Skin epidermis (tissue), 12 donors: Measurements from ENCODE around the gene LRRC8E.

Source experiments
- H3K27ac ChIP-seq, 21 experiments: fragments of 200-600 bp; sonication (generic) in 11 of 21; one replicate each; pipeline ENCODE4 v1.5.0; 2020; ENCODE audit warnings: mild to moderate bottlenecking in 3 of 21, inconsistent platforms in 2 of 21, moderate library complexity in 2 of 21
- H3K4me3 ChIP-seq, 7 experiments: fragments of 200-600 bp; sonication (generic) in 2 of 7; one replicate each; pipeline ENCODE4 v1.5.0; 2020; ENCODE audit warnings: inconsistent platforms in 2 of 7, mild to moderate bottlenecking in 2 of 7, moderate library complexity in 1 of 7

Gene LRRC8E

DNA sequence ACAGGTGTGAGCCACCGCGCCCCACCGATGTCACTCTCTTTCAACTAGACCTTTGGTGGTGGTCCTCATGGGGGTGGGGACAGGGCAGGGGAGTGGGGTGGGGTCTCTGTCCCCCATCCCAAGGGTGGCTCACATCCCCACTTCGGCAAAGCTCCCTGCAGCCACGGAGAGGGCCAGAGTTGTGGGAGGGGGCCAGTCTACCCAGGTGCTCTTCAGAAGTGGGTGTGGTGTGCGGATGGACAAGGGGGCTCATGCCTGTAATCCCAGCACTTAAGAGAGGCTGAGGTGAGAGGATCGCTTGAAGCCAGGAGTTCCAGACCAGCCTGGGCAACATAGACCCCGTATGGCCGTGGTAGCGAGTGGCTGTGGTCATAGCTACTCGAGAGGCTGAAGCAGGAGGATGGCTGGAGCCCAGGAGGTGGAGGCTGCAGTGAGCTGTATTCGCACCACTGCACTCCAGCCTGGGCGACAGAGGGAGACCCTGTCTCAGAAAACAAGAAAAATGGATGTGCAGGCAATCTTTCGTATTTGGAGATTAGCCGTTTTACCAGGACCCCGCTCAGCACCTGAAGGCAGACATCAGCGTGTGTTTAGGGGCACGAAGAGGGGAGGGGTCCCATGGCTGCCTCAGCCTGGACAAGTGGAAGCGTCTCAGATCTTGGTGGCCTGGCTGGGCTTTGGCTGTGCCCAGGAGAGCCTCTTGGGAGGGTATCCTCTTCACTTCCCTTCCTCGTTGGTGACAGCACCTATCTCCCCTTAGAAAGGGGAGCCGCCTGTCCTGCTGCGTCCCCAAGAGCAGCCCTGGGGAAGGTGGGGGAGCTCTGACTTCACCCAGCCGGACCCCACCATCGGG is 27.2 kb downstream of the LRRC8E start:
- Histone ChIP-seq H3K27ac (no peak overlapping the region), H3K4me3 (peak overlapping the region in 1 of 7 experiments; percentile 35)

DNA sequence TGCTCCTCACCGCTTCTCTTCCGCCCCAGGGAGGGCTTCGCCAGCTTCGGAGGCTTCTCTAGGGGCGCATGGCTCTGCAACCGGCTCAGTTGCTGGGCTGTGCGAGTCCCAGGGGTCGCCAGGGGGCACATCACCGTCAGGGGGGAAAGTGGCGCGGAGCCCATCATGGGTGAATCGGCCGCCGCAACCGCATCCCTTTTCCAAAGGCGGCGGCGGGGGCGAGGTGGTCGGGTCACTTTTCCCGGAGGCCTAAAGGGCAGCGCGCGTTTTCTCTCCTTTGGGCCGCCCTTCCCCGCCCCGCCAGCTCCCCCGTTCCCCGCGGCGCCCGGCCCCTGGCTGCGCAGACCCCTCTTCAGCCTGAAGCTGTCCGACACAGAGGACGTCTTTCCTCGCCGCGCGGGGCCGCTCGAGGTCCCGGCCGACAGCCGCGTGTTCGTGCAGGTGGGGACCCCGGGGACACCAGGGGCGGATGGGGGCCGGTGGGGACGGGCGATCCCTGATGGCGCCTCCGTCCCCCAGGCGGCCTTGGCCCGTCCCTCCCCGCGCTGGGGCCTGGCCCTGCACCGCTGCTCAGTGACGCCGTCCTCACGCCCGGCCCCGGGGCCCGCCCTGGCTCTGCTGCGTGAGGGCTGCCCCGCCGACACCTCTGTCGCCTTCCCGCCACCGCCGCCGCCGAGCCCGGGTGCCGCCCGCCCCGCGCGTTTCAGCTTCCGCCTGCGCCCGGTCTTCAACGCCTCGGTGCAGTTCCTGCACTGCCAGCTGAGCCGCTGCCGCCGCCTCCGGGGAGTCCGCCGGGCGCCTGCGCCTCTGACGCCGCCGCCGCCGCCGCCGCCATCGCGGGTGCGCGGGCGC is 28.0 kb downstream of the LRRC8E start:
- peak overlapping the region; percentile 24 to 41 (median 29) for H3K4me3 ChIP-seq
- peak overlapping the region in 2 of 21 experiments; percentile 21 to 42 for H3K27ac ChIP-seq

DNA sequence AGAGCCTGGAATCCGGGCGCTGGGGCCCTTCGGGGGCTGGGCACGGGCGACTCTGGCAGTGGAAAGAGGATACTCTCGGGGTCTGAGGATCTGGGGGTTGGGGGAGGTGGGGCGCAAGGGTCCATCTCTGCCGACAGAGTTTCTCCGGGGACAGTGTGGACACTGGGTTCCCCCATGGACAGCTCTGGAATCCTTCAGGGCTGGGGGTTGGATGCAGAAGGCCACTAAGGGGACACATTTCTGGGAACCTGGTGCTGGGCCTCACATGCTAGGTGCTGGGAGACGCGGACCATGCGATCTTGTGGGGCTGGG is 28.6 kb downstream of the LRRC8E start:
- Histone ChIP-seq H3K27ac (peak overlapping the region in 3 of 21 experiments; percentile 9 to 42 (median 21)), H3K4me3 (peak overlapping the region; percentile 24 to 41 (median 29))

DNA sequence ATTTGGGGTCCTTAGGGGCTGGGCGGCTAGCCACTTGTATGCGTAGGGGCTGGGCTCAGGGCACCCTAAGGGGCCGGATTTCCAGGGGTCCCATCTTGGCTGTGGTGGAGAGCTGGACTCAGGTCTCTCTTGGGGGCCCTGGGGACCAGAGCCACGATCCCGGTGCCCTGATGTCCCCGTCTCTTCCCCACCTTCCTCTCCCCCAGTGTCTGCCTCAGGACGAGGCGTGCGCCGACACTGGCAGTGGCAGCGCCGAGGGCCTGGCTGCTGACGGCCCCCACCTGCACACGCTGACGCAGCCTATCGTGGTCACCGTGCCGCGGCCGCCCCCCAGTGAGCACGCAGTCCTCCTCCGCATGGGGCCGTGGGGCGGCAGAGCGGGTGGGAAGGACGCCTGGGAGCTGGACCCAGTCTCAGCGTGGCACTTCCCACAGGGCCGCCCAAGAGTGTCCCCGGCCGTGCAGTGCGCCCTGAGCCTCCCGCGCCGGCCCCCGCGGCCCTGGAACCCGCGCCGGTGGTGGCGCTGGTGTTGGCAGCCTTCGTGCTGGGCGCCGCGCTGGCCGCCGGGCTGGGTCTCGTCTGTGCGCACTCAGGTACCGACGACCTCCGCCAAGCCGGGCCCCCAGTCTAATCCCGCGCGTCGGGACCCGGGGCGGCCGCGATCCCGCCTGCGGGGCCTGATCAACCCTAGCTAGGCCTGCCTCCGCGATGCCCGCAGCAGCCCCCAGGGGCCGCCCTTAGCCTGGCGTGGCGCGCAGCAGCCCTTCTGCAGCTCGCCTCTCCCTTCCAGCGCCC is 29.2 kb downstream of the LRRC8E start:
- peak overlapping the region in 4 of 21 experiments; percentile 9 to 35 (median 21) for H3K27ac ChIP-seq

DNA sequence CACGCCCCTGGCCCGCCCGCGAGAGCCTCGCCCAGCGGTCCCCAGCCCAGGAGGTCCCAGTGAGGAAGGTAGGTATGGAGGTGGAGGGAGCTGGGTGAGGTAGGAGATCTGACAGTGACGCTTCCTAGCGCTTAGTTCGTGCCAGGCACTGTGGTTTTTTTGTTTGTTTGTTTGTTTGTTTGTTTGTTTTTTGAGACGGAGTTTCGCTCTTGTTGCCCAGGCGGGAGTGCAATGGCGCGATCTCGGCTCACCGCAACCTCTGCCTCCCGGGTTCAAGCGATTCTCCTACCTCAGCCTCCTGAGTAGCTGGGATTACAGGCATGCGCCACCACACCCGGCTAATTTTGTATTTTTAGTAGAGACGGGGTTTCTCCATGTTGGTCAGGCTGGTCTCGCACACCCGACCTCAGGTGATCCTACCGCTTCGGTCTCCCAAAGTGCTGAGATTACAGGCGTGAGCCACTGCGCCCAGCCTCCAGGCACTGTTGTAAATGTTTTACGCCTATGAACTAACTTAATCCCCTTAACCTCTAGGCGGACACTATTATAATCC is 29.8 kb downstream of the LRRC8E start:
- Histone ChIP-seq H3K27ac (peak overlapping the region in 2 of 21 experiments; percentile 21 to 35), H3K4me3 (peak overlapping the region in 5 of 7 experiments; percentile 4 to 41 (median 33))

More for the DNA sequence above, 29.2 kb downstream of the LRRC8E start:
- H3K4me3 ChIP-seq, result peak overlapping the region; percentile 4 to 41 (median 24)

DNA sequence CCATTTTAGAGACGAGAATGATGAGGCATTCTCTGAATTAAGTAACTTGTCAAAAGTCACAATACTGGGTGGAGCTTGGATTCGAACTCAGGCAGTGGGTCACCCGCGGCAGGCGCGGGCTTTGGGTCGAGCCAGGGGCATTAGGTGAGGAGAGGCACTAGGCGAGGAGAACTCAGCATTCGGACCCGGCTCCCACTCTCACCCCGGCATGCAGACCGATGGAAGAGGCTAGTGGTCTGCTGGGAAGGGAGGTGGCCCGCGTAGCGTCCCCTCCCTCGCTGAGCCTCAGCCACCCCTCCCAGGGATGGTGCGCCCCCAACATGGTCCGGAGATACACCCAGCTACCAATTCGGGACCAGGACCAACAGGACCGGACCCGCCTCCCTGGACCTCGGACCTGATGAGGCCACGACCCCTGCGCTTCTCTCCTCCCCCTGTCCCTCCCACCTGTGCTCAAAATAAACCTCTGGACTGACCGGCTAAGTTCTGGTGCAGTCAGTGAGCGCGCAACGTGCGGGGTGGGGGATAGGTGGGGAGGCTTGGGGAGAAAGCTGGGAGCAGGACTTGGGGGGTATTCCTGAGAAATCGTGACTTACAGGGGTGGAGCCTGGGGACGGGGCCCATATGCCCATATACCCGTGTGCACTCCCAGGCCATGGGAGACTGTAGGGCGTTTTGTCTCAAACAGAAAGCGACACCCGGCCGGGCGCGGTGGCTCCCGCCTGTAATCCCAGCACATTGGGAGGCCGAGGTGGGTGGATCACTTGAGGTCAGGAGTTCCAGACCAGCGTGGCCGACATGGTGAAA is 30.5 kb downstream of the LRRC8E start:
- H3K4me3 ChIP-seq, result peak overlapping the region in 1 of 7 experiments; percentile 54
- H3K27ac ChIP-seq, result no peak overlapping the region

DNA sequence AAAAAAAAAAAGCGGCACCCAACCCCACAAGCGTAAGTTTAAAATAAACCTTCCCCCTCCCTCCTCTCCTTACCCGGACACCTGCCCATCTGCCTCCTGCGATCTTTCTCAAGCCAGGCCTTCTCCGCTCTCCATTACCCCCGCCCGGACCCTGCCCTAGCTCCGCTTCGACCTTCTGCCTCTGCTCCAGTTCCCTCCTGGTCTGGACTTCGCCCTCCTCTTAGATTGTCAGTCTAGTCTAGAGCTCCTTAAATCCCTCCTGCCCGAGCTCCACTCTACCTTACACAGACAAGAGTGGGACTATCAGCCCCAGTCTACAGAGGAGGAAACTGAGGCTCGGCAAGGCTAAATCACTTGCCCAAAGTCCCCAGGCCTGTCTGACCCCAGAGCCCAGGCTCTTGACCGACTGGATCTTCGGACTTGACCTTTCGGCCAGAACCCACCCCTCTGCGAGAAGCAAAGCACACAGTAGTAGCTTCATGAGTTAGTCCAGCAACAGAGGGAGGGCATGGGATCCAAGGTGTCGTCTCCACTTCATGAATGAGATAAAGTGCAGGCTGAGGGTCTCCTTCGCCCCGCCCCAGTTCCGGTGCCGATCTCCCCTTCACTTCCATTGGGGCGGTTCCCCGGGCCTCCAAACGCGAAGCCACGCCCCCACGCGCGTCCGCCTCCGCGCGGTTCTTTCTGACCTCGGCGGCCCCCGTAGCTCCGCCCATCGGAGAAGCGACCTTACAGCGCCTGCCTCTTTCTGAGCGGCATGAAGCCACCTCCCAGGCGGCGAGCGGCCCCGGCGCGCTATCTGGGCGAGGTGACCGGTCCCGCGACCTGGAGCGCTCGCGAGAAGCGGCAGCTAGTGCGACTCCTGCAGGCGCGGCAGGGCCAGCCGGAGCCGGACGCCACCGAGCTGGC is 31.6 kb downstream of the LRRC8E start, which contains the start of gene SNAPC2:
TSS of gene SNAPC2 (plus strand) at position 729 of the 909 bp plus-strand sequence. CDS start at position 758, 29 bp downstream.
- H3K4me3 ChIP-seq, result peak within 1 kb of the TSS; percentile 54 to 82 (median 72)
- H3K27ac ChIP-seq, result peak within 1 kb of the TSS in 20 of 21 experiments; percentile 71 to 95 (median 84)

DNA sequence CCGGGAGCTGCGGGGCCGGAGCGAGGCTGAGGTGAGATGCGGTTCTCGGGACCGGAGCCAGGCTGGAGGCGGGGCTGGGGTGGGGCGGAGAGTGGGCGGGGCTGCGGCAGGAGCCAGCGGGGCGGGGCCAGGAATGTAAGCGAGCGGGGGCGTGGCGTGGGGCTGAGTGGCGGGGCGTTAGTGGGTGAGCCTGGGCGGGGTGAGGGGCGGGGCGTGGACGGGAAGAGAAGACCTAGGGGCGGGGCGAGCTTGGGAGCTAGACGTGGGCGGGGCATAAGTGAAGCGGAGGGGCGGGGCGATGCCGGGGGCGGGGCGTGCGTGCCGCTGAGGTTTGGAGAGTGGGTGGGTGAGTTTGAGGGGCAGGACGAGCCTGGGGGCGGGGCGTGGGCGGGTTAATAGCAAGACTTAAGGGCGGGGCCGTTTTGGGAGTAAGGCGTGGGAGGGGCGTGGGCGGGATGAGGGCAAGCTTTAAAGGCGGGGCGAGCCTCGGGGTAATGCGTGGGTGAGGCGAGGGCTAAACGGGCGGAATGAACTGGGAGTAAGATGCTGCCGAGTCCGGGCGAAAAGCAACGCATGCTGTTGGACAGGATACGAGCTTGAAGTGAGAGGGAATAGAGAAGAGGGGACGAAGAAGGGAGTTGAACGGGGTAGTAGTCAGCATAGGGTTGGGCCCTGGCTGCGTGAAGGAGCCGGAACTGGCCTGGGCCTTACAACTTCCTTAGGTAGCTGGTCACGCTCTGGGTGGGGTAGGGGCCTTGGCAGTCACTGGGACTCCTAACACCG is 32.4 kb downstream of the LRRC8E start:
- peak overlapping the region in 20 of 21 experiments; percentile 71 to 95 (median 84) for H3K27ac ChIP-seq
- H3K4me3 ChIP-seq, result peak overlapping the region; percentile 54 to 82 (median 72)

DNA sequence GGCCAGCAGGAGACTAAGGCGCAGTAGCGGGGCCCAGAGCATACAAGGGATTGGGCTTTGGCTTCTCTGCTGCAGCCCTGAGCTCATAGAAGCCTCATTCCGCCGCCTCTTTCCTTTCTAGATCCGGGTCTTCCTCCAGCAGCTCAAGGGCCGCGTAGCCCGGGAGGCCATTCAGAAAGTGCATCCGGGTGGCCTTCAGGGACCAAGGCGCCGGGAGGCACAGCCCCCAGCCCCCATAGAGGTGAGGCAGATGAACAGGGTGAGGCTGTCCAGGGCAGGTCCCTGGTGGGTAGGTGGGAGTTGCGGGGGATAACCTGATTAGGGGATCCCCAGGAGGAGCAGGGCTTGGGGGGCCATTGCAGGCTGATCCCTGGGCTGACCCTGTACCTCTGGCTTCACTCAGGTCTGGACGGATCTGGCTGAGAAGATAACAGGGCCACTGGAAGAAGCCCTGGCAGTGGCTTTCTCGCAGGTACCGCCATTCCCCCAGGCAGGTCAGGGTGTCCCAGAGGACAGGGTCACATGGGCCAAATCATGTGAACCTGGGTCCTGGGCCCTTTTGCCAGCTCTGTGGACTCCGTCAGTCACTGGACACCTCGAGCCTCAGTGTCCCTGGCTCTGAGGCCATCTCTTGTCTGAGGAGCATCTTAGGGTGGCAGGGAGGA is 33.1 kb downstream of the LRRC8E start:
- Histone ChIP-seq H3K4me3 (peak overlapping the region; percentile 37 to 82 (median 62)), H3K27ac (peak overlapping the region in 20 of 21 experiments; percentile 42 to 95 (median 80))

DNA sequence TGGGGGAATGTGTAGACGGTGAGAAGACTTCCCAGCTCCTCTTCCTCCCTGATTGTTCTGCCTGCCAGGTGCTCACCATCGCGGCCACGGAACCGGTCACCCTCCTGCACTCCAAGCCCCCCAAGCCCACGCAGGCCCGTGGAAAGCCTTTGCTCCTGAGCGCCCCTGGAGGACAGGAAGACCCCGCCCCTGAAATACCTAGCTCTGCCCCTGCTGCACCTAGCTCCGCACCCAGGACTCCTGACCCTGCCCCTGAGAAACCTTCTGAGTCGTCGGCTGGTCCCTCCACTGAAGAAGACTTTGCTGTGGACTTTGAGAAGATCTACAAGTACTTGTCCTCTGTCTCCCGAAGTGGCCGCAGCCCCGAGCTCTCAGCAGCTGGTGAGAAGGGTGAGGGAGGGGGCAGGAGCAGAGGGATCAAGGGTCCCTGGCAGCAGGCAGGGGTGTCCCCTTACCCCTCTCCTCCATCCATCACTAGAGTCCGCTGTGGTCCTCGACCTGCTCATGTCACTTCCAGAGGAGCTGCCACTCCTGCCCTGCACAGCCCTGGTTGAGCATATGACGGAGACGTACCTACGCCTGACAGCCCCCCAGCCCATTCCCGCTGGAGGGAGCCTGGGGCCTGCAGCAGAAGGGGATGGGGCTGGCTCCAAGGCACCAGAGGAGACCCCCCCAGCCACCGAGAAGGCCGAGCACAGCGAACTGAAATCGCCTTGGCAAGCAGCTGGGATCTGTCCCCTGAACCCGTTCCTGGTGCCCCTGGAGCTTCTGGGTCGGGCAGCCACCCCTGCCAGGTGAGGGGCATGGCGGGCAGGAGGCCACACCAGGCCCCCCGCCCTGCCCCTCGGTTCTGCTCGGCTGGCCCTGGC is 33.9 kb downstream of the LRRC8E start:
- Histone ChIP-seq H3K27ac (peak overlapping the region in 7 of 21 experiments; percentile 66 to 88 (median 81)), H3K4me3 (peak overlapping the region in 1 of 7 experiments; percentile 44)

DNA sequence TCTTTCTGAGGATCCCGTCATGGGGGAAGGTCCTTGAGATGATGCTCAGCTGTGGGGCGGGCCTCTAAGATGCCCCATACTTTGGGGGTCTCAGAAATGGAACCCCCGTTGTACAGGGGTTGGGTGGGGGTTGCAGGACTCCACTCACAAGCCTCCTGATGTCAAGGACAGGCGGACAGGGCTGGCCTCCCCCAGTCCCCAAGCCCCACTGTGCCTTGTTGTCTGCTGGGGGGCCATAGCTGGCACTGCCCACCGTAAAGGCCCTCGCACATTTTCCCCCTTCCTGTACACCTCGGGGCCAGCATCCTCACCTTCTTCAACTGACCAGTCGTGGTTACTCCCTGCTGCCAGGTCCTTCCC is 34.5 kb downstream of the LRRC8E start:
- Histone ChIP-seq H3K4me3 (no peak overlapping the region), H3K27ac (no peak overlapping the region)

DNA sequence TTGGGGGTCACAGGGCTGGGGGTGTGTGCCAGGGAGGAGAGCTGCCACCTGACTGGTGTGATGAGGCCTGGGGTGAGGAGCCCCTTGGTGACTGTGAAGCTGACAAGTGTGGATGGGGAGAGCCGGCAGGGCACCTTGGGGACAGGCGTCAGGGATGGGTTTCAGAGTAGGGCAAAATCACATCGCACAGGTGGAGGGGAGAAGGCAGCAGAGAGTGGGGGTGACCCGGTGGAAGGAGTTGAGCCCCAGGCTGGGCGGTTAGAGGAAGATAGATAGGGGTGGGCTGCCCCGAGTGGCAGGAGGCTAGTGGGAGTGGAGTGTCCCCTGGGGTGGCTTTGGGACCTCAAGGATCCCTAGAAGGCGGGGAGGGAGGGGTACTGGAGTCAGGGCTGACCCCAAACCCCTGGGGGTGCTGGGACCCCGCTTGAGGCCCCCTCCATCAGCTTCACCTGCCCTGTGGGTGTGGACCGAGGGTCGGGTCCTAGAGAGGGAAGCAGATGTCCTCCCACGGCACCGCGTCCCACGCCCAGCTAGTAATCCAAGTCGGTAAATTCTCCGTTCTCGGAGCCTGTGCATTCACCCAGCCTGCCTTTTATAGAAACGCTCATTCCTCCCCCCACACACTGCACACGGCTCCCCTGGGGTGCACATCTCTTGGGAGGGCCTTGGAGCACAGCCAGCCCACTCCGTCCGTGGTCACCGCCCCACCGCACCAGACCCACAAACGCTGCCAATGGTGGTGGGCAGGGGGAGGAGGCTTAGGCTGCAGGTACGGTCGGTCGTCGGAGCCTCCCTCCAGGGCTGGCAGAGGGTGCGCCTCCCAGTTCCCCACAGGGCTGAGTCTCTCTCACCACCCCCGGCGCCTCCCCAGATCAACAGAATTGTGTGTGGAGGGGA is 35.2 kb downstream of the LRRC8E start:
- H3K27ac ChIP-seq, result no peak overlapping the region

DNA sequence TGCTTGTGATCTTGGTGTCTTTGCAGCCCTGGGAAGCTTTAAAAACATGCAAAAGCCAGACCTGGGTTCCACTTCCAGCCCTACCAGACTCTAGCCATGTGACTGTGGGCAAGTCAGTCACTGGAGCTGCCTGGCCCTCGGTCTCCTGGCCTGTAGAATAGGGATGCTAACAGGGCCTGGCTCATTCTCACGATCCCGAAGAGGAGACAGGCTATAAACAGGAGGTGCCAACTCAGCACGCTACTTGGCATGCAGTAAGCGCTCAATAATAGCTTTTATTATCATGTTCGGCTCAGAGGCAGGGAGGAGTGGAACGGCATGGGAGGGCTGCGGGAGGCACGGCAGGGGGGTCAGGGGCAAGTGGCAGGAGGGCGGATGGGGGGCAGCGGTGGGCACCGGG is 35.9 kb downstream of the LRRC8E start:
- H3K4me3 ChIP-seq, result peak overlapping the region in 1 of 7 experiments; percentile 51
- no peak overlapping the region for H3K27ac ChIP-seq

More for the DNA sequence above, 35.2 kb downstream of the LRRC8E start:
- no peak overlapping the region for H3K4me3 ChIP-seq

DNA sequence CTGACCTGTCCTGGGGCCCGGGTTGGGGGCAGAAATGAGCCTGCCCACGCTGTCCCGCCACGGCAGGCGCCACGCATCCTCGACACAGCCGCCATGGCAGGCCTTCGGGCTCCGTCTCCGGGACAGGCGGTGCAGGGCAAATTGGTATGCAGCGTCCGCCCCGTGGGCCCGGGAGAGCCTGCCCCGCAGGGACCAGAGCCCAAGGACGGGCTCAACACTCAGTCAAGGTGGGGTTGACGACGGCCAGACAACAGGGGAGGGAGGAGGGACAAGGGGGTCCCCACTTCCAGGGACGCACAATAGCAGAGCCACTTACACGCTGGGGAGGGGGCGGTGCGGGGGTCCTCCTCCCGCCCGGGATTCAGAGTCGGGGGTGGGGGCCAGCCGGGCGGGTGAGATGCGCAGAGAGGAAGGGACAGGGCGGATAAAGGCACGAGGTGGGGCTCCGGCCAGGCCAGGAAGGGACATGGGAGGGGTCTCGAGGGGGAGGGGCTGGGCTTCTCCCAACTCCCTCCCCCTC is 36.4 kb downstream of the LRRC8E start:
- Histone ChIP-seq H3K27ac (peak overlapping the region in 1 of 21 experiments; percentile 24), H3K4me3 (peak overlapping the region in 5 of 7 experiments; percentile 31 to 51 (median 46))
